Prostate gland (tissue), 2 donors: ENCODE data around the gene GUCY2C.

Source experiments
- CTCF ChIP-seq, 4 experiments: fragments of 200-600 bp in 2 of 4; fragments of 450-650 bp in 2 of 4; sonication (generic) in 2 of 4; IDR thresholded peaks; 1 replicate in 3 of 4; 2 replicates in 1 of 4; pipeline ENCODE4 v1.5.1; 2016 to 2019; ENCODE audit warnings: antibody characterized with exemption in 4 of 4, mild to moderate bottlenecking in 2 of 4, moderate library complexity in 2 of 4
- POLR2A ChIP-seq: fragments of 450-650 bp; IDR thresholded peaks from one replicate; pipeline ENCODE4 v1.6.1; 2016; ENCODE audit warnings: antibody characterized with exemption, mild to moderate bottlenecking

- TF ChIP-seq POLR2A (no peak), CTCF (IDR thresholded peaks at IDR 0.05) (no peak)
Measured at GRCh38 chr12:14647028-14647750, 49.2 kb downstream of the GUCY2C start.
